Breast epithelium (tissue), 4 donors: Measurements from ENCODE around the gene NINJ1. TPM values are rescaled to one million over a fixed set of nuclear protein-coding genes. Genes with fewer than 3 reads are reported as not detected.

Experiments
- DNase-seq, 2 donors: peaks; one replicate each; pipeline ENCODE4 v3.0.0-alpha.2; 2019; ENCODE audit warnings: low spot score in 2 of 2
- H3K27ac ChIP-seq, 2 donors: fragments of 200-600 bp; sonication (generic) in 1 of 2; one replicate each; pipeline ENCODE4 v1.5.1; 2016 to 2019; ENCODE audit warnings: mild to moderate bottlenecking in 1 of 2
- H3K27me3 ChIP-seq, 2 donors: fragments of 200-600 bp; sonication (generic) in 1 of 2; one replicate each; pipeline versions ENCODE4 v1.5.1 to v1.6.0; 2017 to 2019; ENCODE audit warnings: control low read depth in 1 of 2, mild to moderate bottlenecking in 1 of 2
- H3K36me3 ChIP-seq: fragments of 200-600 bp; one replicate; pipeline ENCODE4 v1.5.1; 2019
- H3K4me1 ChIP-seq, 2 donors: fragments of 200-600 bp; sonication (generic); one replicate each; pipeline ENCODE4 v1.5.1; 2016 to 2019; ENCODE audit warnings: control low read depth in 1 of 2
- H3K4me3 ChIP-seq, 3 donors: fragments of 200-600 bp; sonication (generic); 1 replicate in 2 of 3; 2 replicates in 1 of 3; pipeline ENCODE4 v1.5.1; 2016 to 2019; ENCODE audit warnings: mild to moderate bottlenecking in 3 of 3, moderate library complexity in 2 of 3
- H3K9me3 ChIP-seq, 2 donors: fragments of 200-600 bp; sonication (generic) in 1 of 2; one replicate each; pipeline ENCODE4 v1.5.1; 2016 to 2019; ENCODE audit warnings: control low read depth in 1 of 2
- POLR2A ChIP-seq: fragments of 450-650 bp; IDR thresholded peaks from one replicate; pipeline ENCODE4 v1.6.1; 2016; ENCODE audit warnings: antibody characterized with exemption, mild to moderate bottlenecking, moderate library complexity
- POLR2AphosphoS5 ChIP-seq, 3 donors: sonication (generic); formaldehyde crosslinking; IDR thresholded peaks; one replicate each; pipeline ENCODE4 v1.6.1; 2017; ENCODE audit warnings: antibody characterized with exemption in 3 of 3
- intact Hi-C: fragments of 100-400 bp; cut with DNase I; formaldehyde crosslinking; loops from one replicate; pipeline ENCODE4 v1.15.1; 2023; ENCODE audit warnings: low total_unique reads
- total RNA-seq, 3 donors: library from RNA; depleted of rRNA; stranded (reverse); fragments of >200 nt; gene quantifications; one replicate each; pipeline ENCODE4 v1.1.0, GENCODE V29; 2016
- TF ChIP-seq, protein P1 (sequence below), 3 donors: fragments of 450-650 bp; IDR thresholded peaks; one replicate each; pipeline ENCODE4 v1.5.1; 2016 to 2017; ENCODE audit warnings: antibody characterized with exemption in 3 of 3, mild to moderate bottlenecking in 3 of 3, moderate library complexity in 3 of 3

NINJ1 gene
- total RNA-seq, 3 donors from 2014 or later: 89.8 to 109 (median 109) TPM

DNA sequence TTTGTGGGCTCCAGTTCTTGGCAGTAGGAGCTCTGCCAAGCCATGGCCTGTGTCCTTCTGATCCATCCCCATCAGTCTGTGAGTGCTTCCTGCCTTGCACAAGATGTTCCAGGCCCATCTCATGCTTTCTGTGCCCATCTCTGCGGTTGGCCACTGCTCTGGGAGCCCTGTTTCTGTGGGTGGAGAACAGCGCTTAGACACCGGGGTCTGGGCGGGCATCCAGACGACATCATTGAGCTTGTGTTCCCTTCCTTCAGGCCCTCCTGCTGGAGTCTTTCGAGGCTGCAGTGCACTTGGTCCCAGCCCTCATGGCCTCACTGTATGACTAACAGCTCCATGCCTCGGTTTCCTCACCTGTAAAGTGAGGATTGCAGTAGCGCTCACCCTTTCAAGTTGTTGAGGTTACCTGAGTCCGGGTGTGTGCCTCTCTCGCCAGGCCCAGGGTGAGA is 52.9 kb downstream of the NINJ1 start:
- H3K4me1 ChIP-seq: no peaks in the 10 kb centered on the region
- H3K9me3 ChIP-seq: no peaks in the 10 kb centered on the region
- H3K27ac ChIP-seq: no peak overlapping the region
- intact Hi-C loops: no loop called here
- no peaks in the 10 kb centered on the region for H3K27me3 ChIP-seq
- H3K36me3 ChIP-seq: no peaks in the 10 kb centered on the region
- H3K4me3 ChIP-seq: no peak overlapping the region
- TF ChIP-seq POLR2A: no peak
- no peak for TF ChIP-seq POLR2AphosphoS5 (IDR thresholded peaks at IDR 0.05)
- TF ChIP-seq, protein P1, sequence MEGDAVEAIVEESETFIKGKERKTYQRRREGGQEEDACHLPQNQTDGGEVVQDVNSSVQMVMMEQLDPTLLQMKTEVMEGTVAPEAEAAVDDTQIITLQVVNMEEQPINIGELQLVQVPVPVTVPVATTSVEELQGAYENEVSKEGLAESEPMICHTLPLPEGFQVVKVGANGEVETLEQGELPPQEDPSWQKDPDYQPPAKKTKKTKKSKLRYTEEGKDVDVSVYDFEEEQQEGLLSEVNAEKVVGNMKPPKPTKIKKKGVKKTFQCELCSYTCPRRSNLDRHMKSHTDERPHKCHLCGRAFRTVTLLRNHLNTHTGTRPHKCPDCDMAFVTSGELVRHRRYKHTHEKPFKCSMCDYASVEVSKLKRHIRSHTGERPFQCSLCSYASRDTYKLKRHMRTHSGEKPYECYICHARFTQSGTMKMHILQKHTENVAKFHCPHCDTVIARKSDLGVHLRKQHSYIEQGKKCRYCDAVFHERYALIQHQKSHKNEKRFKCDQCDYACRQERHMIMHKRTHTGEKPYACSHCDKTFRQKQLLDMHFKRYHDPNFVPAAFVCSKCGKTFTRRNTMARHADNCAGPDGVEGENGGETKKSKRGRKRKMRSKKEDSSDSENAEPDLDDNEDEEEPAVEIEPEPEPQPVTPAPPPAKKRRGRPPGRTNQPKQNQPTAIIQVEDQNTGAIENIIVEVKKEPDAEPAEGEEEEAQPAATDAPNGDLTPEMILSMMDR (IDR thresholded peaks at IDR 0.05): no peak
- peak in 1 of 2 donors; percentile 33 for DNase-seq

GRCh38 chr9:93080406-93080805 is 53.6 kb downstream of the NINJ1 start:
- intact Hi-C loops: no loop called here
- Histone ChIP-seq H3K4me1 (no peaks in the 10 kb centered on the region), H3K27me3 (no peaks in the 10 kb centered on the region), H3K4me3 (no peak overlapping the region), H3K27ac (no peak overlapping the region), H3K36me3 (no peaks in the 10 kb centered on the region), H3K9me3 (no peaks in the 10 kb centered on the region)
- peak in 1 of 2 donors; percentile 49 for DNase-seq
- TF ChIP-seq POLR2A (no peak), POLR2AphosphoS5 (IDR thresholded peaks at IDR 0.05) (no peak)
- TF ChIP-seq, protein P1 (IDR thresholded peaks at IDR 0.05): no peak

- H3K4me3 ChIP-seq: no peak overlapping the region
- H3K9me3 ChIP-seq: no peaks in the 10 kb centered on the region
- DNase-seq: peak in 1 of 2 donors; percentile 37
- no peak overlapping the region for H3K27ac ChIP-seq
- no peak for TF ChIP-seq POLR2A
- TF ChIP-seq POLR2AphosphoS5 (IDR thresholded peaks at IDR 0.05): no peak
- TF ChIP-seq, protein P1 (IDR thresholded peaks at IDR 0.05): no peak
- no peaks in the 10 kb centered on the region for H3K4me1 ChIP-seq
- intact Hi-C loops: no loop called here
- H3K27me3 ChIP-seq: no peaks in the 10 kb centered on the region
- H3K36me3 ChIP-seq: no peaks in the 10 kb centered on the region
Measured at GRCh38 chr9:93079371-93079770, 54.7 kb downstream of the NINJ1 start.

- H3K36me3 ChIP-seq: no peaks in the 10 kb centered on the region
- DNase-seq: no peak
- no peak overlapping the region for H3K27ac ChIP-seq
- H3K27me3 ChIP-seq: no peaks in the 10 kb centered on the region
- no peak overlapping the region for H3K4me3 ChIP-seq
- H3K4me1 ChIP-seq: peaks cover 0 to under 1% of the 10 kb centered on the region in 2 donors
- intact Hi-C loops: no loop called here
- no peaks in the 10 kb centered on the region for H3K9me3 ChIP-seq
- no peak for TF ChIP-seq POLR2AphosphoS5 (IDR thresholded peaks at IDR 0.05)
- TF ChIP-seq POLR2A: no peak
- TF ChIP-seq, protein P1 (IDR thresholded peaks at IDR 0.05): no peak
Measured at GRCh38 chr9:93077811-93078210, 56.2 kb downstream of the NINJ1 start.

GRCh38 chr9:93077367-93077766 is 56.7 kb downstream of the NINJ1 start:
- Histone ChIP-seq H3K27me3 (no peaks in the 10 kb centered on the region), H3K4me3 (no peak overlapping the region), H3K9me3 (no peaks in the 10 kb centered on the region), H3K36me3 (no peaks in the 10 kb centered on the region), H3K4me1 (peaks cover 0 to 4% of the 10 kb centered on the region in 2 donors), H3K27ac (no peak overlapping the region)
- no peak for DNase-seq
- TF ChIP-seq POLR2AphosphoS5 (IDR thresholded peaks at IDR 0.05) (no peak), POLR2A (no peak)
- TF ChIP-seq, protein P1 (IDR thresholded peaks at IDR 0.05): no peak
- intact Hi-C loops: no loop called here
